GM13976 (cell line): Measurements from ENCODE around the gene ALAD.
A peak's percentile ranks its signal among the peaks of the same experiment; 100 is the strongest.

Experiments
- DNase-seq: peaks from one replicate; pipeline ENCODE4 v3.0.0; 2012; ENCODE audit warnings: low spot score
- in situ Hi-C: fragments of 300-500 bp; cut with MboI; formaldehyde crosslinking; loops from one replicate; pipeline ENCODE4 v1.12.0; 2022; ENCODE audit warnings: low sequenced_read_pairs, mixed read lengths, inconsistent platforms; ENCODE audit not compliant: unreplicated experiment
- TF ChIP-seq, protein P1 (sequence below): IDR thresholded peaks from 2 replicates; pipeline ENCODE4 v1.5.1; 2012; ENCODE audit warnings: borderline replicate concordance, mild to moderate bottlenecking; ENCODE audit not compliant: insufficient read depth; ENCODE audit errors: extremely low read depth, missing control alignments, control extremely low read depth

The ALAD gene

DNA sequence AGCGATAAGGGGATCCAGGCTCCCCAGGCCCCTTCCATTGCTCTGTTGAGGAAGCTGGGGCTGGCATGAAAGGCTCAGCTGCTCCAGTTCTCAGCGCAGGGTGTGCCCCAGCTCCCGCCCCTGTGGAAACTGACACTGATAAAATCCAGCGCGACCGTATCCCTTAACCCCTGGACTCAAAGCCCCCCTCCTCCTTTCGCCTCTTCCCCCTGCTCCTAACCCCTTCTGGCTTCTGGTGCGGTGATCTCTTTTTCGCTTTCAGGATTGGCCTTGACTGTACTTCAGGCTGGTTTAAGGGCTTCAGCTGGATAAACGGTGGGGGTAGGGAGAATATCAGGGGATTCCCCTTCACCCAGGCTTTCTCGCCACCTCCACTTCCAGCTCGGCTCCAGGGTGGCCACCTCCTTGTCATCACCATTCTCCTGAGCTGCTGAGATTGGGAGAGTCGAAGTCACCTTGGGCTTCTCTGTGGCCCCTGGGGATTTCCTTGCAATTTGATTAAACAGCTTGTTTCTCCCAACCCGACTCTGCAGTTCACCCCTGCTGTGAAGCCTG lies 50.9 kb downstream of the ALAD start:
- DNase-seq, result no peak
- in situ Hi-C loops, result no loop called here
- TF ChIP-seq, protein P1, sequence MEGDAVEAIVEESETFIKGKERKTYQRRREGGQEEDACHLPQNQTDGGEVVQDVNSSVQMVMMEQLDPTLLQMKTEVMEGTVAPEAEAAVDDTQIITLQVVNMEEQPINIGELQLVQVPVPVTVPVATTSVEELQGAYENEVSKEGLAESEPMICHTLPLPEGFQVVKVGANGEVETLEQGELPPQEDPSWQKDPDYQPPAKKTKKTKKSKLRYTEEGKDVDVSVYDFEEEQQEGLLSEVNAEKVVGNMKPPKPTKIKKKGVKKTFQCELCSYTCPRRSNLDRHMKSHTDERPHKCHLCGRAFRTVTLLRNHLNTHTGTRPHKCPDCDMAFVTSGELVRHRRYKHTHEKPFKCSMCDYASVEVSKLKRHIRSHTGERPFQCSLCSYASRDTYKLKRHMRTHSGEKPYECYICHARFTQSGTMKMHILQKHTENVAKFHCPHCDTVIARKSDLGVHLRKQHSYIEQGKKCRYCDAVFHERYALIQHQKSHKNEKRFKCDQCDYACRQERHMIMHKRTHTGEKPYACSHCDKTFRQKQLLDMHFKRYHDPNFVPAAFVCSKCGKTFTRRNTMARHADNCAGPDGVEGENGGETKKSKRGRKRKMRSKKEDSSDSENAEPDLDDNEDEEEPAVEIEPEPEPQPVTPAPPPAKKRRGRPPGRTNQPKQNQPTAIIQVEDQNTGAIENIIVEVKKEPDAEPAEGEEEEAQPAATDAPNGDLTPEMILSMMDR, result no peak

DNA sequence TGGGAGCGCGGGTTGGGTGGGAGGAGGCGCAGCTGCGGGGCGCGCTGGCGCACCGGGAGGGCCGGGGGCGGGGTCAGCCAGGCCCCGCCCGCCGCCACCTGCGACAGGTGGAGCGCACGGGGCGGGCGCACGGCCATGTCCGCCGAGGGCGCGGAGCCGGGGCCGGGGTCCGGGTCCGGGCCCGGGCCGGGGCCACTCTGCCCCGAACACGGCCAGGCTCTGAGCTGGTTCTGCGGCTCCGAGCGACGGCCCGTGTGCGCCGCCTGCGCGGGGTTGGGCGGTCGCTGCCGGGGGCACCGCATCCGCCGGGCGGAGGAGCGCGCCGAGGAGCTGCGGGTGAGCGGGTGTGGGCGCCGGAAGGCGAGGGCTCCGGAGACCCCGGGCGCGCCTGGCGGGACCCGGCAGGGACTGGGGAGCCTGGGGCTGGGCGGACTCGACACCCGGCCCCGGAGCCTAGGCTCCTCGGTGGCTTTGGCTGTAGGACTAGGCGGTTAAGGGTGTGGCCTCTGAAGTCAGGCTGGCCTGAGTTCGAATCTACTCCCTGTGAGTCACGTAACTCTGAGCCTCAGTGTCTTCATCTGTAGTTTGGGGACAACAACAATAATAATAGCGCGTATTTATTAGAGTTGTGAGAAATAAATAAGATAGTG lies 51.5 kb downstream of the ALAD start, which contains the start of gene BSPRY:
BSPRY (plus strand) TSS at position 97 of the 650 bp plus-strand sequence; CDS start at position 136, 39 bp downstream.
- DNase-seq, result peak; percentile 68

DNA sequence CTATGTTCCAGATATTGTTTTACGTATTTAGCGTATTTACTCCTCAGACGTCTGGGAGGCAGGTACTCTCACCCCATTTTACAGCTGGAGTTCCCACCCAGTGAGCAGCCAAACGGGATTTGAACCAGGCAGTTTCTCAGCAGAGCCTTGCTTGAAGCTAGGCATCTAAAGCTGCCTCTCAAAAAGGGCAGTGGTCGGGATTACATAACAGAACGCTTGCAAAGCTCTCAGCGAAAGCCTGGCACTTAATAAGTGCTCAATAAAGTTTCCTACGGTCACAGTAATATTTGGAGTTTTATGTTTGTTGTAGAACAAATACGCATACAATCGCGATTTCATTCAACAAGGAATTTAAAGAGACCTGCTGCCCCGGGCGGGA lies 52.0 kb downstream of the ALAD start:
- TF ChIP-seq, protein P1, result no peak
- in situ Hi-C loops, result no loop called here
- DNase-seq, result no peak

More for the DNA sequence above, 51.5 kb downstream of the ALAD start, which contains the start of gene BSPRY:
- in situ Hi-C loops, result no loop called here
- TF ChIP-seq, protein P1, result no peak

DNA sequence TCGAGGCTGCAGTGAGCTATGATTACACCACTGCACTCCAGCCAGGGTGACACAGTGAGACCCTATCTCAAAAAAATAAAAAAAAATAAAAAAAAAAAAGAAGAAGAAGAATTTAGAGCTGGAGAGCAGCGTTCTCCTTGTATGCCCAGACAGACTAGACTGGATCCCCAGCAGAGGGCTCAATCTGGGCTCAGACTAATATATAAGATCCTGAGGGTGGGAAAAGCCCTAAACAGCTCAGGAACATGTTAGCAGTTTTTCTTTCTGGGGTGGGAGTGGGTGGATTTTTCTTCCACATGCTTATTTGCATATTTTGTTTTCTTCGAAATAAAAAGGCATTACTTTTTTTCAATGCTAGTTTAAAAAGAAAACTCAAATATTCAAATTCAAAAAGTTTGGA lies 52.6 kb downstream of the ALAD start:
- no peak for DNase-seq
- in situ Hi-C loops, result no loop called here
- TF ChIP-seq, protein P1, result no peak

DNA sequence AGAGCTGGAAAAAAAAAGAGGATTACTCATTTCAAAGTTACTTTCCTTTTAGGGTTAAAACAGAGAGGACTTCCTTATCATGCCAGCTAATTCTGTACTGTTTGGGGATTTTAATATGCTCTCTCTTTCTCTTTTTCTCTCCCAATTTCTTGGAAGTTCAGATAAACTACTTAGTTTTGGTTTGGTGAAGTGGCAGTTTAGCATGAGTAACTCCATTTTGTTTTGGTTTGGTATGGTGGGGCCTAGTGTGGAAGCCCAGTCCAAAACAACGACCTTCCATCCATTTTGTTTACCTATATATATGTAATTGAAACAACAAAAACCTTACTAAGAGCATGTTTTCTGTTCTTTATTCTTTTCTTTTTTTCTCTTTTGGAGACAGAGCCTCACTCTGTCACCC lies 55.4 kb downstream of the ALAD start:
- in situ Hi-C loops, result no loop called here
- TF ChIP-seq, protein P1, result no peak
- no peak for DNase-seq

DNA sequence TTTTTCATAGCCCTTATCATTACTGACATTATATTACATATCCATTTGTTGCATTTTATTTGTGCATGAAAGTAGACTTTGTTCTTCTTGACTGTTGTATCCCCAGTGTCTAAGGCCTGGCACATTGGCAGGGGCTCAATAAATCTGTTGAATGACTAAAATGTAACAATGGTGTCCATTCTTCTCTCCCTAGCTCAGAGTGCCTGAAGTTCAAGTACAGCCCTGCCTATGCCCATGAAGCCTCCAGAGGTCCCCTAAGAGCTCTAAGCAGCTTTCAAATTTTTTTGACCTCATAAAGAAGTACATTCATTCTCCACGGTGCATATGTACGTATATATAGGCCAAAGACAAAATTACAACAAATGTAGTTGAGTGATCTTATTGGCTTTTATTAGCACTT lies 55.9 kb downstream of the ALAD start:
- TF ChIP-seq, protein P1, result no peak
- in situ Hi-C loops, result no loop called here
- no peak for DNase-seq
